HAP-1 (cell line): ENCODE results near the gene PXDN.

Experiments used
- DNase-seq, 2 experiments: peaks; one replicate each; pipeline ENCODE4 v3.0.0-alpha.2; 2016 to 2020; ENCODE audit warnings: low spot score in 2 of 2
- H3K27me3 ChIP-seq: fragments of 250-450 bp; sonication (Bioruptor Pico); 2 replicates; pipeline ENCODE4 v1.5.1; 2020; ENCODE audit warnings: low read depth, mild to moderate bottlenecking, moderate library complexity
- H3K36me3 ChIP-seq: fragments of 250-450 bp; sonication (Bioruptor Pico); replicated peaks from 2 replicates; pipeline ENCODE4 v1.5.1; 2020; ENCODE audit warnings: mild to moderate bottlenecking
- H3K4me1 ChIP-seq: fragments of 250-450 bp; sonication (Bioruptor Pico); 2 replicates; pipeline ENCODE4 v1.5.1; 2020; ENCODE audit warnings: mild to moderate bottlenecking
- H3K4me3 ChIP-seq: fragments of 250-450 bp; sonication (Bioruptor Pico); 2 replicates; pipeline ENCODE4 v1.5.1; 2020; ENCODE audit warnings: mild to moderate bottlenecking, moderate library complexity
- H3K9me3 ChIP-seq: fragments of 250-450 bp; sonication (Bioruptor Pico); 2 replicates; pipeline ENCODE4 v1.5.1; 2020; ENCODE audit warnings: mild to moderate bottlenecking, moderate library complexity
- in situ Hi-C: fragments of 300-500 bp; cut with MboI; formaldehyde crosslinking; loops from 3 replicates; pipeline ENCODE4 v1.14.3; 2020; ENCODE audit warnings: low sequenced_read_pairs, inconsistent platforms, mixed read lengths

Gene PXDN

GRCh38 chr2:1744446-1745170, at the start of gene PXDN:
TSS of gene PXDN (minus strand) at chr2:1744515. CDS start at chr2:1744455, 60 bp downstream.
- in situ Hi-C loops, result no loop called here
- Histone ChIP-seq H3K4me3 (no peak within 1 kb of the TSS), H3K9me3 (no peaks in the 10 kb centered on the region), H3K4me1 (no peaks in the 10 kb centered on the region), H3K27me3 (no peaks in the 10 kb centered on the region), H3K36me3 (no peaks in the 10 kb centered on the region)
- DNase-seq, result no peak

DNA sequence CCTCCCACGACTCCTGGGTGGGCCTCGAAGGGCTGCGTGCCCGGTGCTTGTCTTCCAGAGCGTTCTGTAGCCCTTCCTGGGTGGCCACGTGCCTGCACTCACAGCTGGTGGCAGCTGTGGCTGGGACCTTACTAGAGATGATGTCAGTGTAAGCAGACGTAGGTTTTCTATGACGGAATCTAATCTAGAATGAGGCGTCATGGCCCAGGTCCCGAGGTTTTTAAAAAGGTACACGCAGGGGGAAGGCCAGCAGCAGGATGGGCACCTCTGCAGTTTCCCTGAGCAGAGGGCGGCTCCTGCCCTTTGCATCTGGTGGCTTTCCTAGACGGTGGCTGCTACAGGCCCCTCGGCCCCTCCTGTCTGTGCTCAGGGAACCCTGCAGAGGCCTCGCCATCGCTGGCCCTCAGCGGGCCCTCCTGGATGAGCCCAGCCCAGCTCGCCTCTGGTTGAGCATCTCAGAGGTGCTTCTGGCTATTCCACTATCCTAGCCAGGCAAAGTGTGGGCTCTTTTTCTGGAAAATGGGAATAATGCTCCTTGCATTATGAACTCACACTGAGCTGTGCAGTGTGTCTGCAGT, 49.6 kb upstream of the PXDN start:
- no peak for DNase-seq
- in situ Hi-C loops, result no loop called here
- no peaks in the 10 kb centered on the region for H3K9me3 ChIP-seq
- no peak overlapping the region for H3K4me3 ChIP-seq
- H3K4me1 ChIP-seq, result no peaks in the 10 kb centered on the region
- H3K27me3 ChIP-seq, result no peaks in the 10 kb centered on the region
- H3K36me3 ChIP-seq, result no peaks in the 10 kb centered on the region

DNA sequence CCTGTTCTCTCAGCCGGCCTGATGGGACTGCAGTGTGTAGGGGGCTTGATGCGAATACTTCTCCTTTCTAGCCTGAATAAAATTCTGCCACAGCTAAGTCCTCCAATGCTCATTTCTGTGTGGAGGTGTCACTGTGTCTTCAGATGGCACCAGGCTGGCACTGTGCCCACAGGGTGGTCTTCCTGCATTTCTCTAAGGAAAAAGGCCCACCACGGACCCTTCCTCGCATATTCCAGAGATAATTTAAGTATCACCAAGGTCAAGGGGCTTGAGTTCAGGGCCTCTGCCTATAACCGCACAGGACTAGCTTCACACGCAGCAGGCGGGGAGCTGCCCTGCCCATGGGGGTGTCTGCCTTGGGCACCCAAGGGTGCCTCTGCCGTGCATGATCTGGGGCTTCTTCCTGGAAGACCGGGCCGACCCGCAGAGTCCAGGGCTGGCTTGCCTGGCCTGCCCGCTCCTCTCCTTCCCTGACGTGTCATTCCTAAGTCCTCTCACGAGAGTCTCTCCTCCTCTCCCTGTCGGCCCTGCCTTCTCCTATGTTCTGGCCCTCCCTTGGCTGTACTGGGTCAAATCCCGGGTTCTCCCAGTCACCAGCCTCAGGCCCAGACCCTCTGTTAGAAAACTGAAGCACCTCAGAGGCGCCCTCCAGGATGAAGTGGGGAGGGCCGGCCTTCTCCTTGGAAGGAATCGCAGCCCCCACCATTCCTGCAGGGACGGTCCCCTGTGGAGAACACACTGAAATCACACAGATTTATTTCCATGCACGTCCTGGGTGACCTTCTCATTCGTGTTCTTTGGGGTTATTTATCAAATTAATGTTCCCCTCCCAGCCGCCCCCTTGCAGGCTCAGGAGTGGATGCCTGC, 48.9 kb upstream of the PXDN start:
- in situ Hi-C loops, result no loop called here
- H3K27me3 ChIP-seq, result no peaks in the 10 kb centered on the region

DNA sequence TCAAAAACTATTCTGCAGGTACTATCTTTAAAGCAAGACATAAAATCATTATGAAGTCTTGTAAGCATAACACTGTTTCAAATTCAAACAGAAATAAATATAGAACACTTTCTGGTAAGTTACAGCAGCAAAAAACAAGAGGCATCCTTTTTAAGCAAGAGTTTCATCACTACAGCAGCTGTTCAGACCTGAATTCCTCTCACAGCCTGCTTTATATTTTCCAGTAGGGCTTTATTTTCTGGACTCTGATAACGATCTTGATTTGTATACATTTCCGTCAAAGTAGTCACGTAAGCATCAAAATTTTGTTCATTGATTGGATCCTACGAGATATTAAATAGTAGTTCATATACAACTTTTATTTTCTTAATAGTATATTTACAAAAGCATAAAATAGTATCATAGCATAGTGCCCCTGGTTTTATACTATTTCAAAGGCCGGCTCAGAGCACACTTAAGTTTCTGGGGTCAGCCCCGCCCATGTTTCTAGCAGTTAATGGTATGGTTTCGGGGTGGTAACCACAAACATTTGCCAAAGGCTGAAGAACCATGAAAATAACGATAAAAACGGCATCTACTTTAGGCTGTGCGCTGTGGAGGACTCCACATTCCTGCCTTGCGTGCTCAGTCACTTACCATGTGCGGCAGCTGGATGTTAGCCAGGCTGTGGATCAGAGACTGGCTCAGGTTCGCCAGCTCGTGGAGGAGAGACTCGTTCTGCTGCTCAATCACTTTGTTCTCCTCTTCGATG, 47.5 kb upstream of the PXDN start:
- no peak for DNase-seq
- H3K36me3 ChIP-seq, result no peaks in the 10 kb centered on the region
- H3K4me1 ChIP-seq, result no peaks in the 10 kb centered on the region
- no peaks in the 10 kb centered on the region for H3K27me3 ChIP-seq
- no peak overlapping the region for H3K4me3 ChIP-seq
- in situ Hi-C loops, result no loop called here
- H3K9me3 ChIP-seq, result no peaks in the 10 kb centered on the region

More for the DNA sequence above, 48.9 kb upstream of the PXDN start:
- H3K4me3 ChIP-seq, result no peak overlapping the region
- no peak for DNase-seq
- no peaks in the 10 kb centered on the region for H3K9me3 ChIP-seq
- H3K36me3 ChIP-seq, result no peaks in the 10 kb centered on the region
- H3K4me1 ChIP-seq, result no peaks in the 10 kb centered on the region

GRCh38 chr2:1791006-1791605, 46.8 kb upstream of the PXDN start:
- H3K36me3 ChIP-seq, result no peaks in the 10 kb centered on the region
- in situ Hi-C loops, result no loop called here

DNA sequence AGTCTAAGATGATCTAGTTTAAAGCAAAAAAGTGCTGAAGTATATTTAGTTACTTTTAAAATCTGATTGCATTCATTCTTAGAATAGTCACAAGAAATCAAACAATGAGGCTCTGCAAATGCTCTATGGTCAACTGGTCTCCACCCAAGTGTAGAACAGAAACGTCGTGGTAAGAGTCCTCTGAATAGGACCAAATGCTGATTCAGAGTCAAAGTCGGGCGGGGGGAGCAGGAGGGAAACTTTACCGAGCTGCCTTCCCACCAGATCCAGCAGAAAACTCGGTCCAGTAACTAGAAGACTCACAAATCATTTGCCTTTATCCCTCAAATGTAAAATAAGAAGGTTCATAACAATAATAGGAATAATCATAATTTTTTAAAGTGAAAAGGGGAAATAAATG, 46.2 kb upstream of the PXDN start:
- DNase-seq, result no peak
- no peaks in the 10 kb centered on the region for H3K27me3 ChIP-seq
- no peaks in the 10 kb centered on the region for H3K4me1 ChIP-seq
- H3K9me3 ChIP-seq, result no peaks in the 10 kb centered on the region
- no peaks in the 10 kb centered on the region for H3K36me3 ChIP-seq
- in situ Hi-C loops, result no loop called here
- H3K4me3 ChIP-seq, result no peak overlapping the region

More at GRCh38 chr2:1791006-1791605, 46.8 kb upstream of the PXDN start:
- DNase-seq, result no peak
- H3K9me3 ChIP-seq, result no peaks in the 10 kb centered on the region
- no peaks in the 10 kb centered on the region for H3K4me1 ChIP-seq
- H3K27me3 ChIP-seq, result no peaks in the 10 kb centered on the region
- no peak overlapping the region for H3K4me3 ChIP-seq

DNA sequence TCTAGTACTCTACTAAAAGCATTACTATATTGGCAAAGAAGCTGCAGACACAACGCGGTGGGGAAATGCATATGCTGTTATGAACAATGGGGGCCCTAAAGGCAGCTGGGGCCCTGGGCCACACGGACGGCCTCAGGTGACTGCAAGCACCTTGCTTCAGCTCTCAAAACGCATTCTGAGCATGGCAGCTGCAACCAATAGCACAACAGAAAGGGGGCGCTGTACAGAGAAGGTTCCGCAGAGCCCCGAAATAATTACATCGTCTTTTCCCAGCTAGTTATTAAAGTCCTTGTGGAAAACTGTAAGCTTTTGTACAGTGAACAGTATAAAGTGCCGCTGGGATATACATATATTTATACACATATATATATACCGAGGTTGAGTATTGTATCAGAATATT, 45.3 kb upstream of the PXDN start:
- H3K27me3 ChIP-seq, result no peaks in the 10 kb centered on the region
- no peaks in the 10 kb centered on the region for H3K36me3 ChIP-seq
- in situ Hi-C loops, result no loop called here
- H3K9me3 ChIP-seq, result no peaks in the 10 kb centered on the region
- H3K4me1 ChIP-seq, result no peaks in the 10 kb centered on the region
- no peak for DNase-seq
- H3K4me3 ChIP-seq, result no peak overlapping the region

- H3K4me1 ChIP-seq, result no peaks in the 10 kb centered on the region
- no peaks in the 10 kb centered on the region for H3K36me3 ChIP-seq
- no peaks in the 10 kb centered on the region for H3K27me3 ChIP-seq
- no peaks in the 10 kb centered on the region for H3K9me3 ChIP-seq
- no peak overlapping the region for H3K4me3 ChIP-seq
- in situ Hi-C loops, result no loop called here
- no peak for DNase-seq
These were observed 44.2 kb upstream of the PXDN start for GRCh38 chr2:1788478-1788959.

- no peak for DNase-seq
- Histone ChIP-seq H3K4me3 (no peak overlapping the region), H3K36me3 (no peaks in the 10 kb centered on the region), H3K9me3 (no peaks in the 10 kb centered on the region), H3K27me3 (no peaks in the 10 kb centered on the region), H3K4me1 (no peaks in the 10 kb centered on the region)
- in situ Hi-C loops, result no loop called here
These were observed 43.6 kb upstream of the PXDN start for GRCh38 chr2:1787755-1788477.

DNA sequence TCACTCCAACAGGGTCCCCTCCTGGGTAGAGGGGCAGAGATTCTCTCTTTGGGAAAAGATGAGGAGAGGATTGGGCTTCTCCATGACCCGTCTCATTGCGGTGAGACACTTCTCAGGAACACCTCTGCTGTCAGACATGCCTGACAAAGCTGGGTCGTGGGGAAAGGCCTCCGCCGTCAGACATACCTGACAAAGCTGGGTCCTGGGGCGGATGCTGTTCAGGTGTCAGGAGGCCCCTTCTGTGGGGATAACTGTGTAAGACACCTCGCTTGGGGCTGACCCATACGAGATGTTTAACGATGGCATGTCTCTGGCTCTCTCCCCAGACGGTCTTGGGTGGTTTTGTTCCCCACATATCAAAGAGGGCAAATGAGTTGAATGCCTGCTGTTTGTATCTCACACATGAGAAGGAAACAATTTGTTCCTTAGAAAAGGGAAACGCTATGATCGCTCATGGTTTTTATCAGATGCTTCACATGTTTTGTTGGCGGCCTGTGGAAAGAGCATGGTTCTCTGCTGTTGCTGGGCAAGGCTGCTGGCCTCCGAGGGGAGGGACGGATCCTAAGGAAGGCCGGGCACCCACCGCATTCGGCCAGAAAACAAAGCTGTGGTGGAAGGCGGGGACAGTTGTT, 40.8 kb upstream of the PXDN start:
- Histone ChIP-seq H3K27me3 (no peaks in the 10 kb centered on the region), H3K4me1 (no peaks in the 10 kb centered on the region), H3K9me3 (no peaks in the 10 kb centered on the region), H3K4me3 (no peak overlapping the region), H3K36me3 (no peaks in the 10 kb centered on the region)
- no peak for DNase-seq
- in situ Hi-C loops, result no loop called here

- Histone ChIP-seq H3K9me3 (no peaks in the 10 kb centered on the region), H3K4me3 (no peak overlapping the region), H3K36me3 (no peaks in the 10 kb centered on the region), H3K4me1 (no peaks in the 10 kb centered on the region), H3K27me3 (no peaks in the 10 kb centered on the region)
- in situ Hi-C loops, result no loop called here
- DNase-seq, result no peak
These were observed 39.8 kb upstream of the PXDN start for GRCh38 chr2:1784087-1784486.

- Histone ChIP-seq H3K36me3 (no peaks in the 10 kb centered on the region), H3K4me1 (no peaks in the 10 kb centered on the region), H3K4me3 (no peak overlapping the region), H3K27me3 (no peaks in the 10 kb centered on the region), H3K9me3 (no peaks in the 10 kb centered on the region)
- DNase-seq, result no peak
- in situ Hi-C loops, result no loop called here
These were observed 38.2 kb upstream of the PXDN start for GRCh38 chr2:1782514-1782913.
